GM23338 (cell line): ENCODE measurements around the gene SRD5A3.

Experiments used
- CREB1 ChIP-seq: fragments of 250-450 bp; sonication (Bioruptor Pico); IDR thresholded peaks from 2 replicates; pipeline ENCODE4 v1.5.0; 2020; ENCODE audit warnings: low read depth, mild to moderate bottlenecking, moderate library complexity
- CTCF ChIP-seq, 2 experiments: fragments of 200-600 bp in 1 of 2; sonication (generic) in 1 of 2; conservative IDR thresholded peaks; 2 replicates each; pipeline versions ENCODE4 v1.5.1 to v1.6.1; 2016 to 2017; ENCODE audit warnings: antibody characterized with exemption in 2 of 2, low read depth in 2 of 2, mild to moderate bottlenecking in 2 of 2, moderate library complexity in 1 of 2
- EZH2 ChIP-seq: fragments of 200-600 bp; sonication (generic); IDR thresholded peaks from one replicate; pipeline ENCODE4 v1.8.0; 2017; ENCODE audit warnings: antibody characterized with exemption, mild to moderate bottlenecking, low read depth; ENCODE audit not compliant: unreplicated experiment
- EZH2phosphoT487 ChIP-seq: fragments of 200-600 bp; sonication (generic); IDR thresholded peaks from one replicate; pipeline ENCODE4 v1.8.1; 2018; ENCODE audit warnings: antibody characterized with exemption; ENCODE audit not compliant: unreplicated experiment
- POLR2AphosphoS5 ChIP-seq: IDR thresholded peaks from 2 replicates; pipeline ENCODE4 v1.6.1; 2016; ENCODE audit warnings: antibody characterized with exemption, low read depth
- REST ChIP-seq: IDR thresholded peaks from one replicate; pipeline ENCODE4 v1.6.1; 2018; ENCODE audit warnings: antibody characterized with exemption; ENCODE audit not compliant: unreplicated experiment
- STAT1 ChIP-seq: IDR thresholded peaks from one replicate; pipeline ENCODE4 v1.6.1; 2016; ENCODE audit warnings: antibody characterized with exemption; ENCODE audit not compliant: unreplicated experiment
- ZNF331 ChIP-seq: fragments of 250-450 bp; sonication (Bioruptor Pico); IDR thresholded peaks from 2 replicates; pipeline ENCODE4 v1.5.0; 2020; ENCODE audit warnings: low read depth, mild to moderate bottlenecking, moderate library complexity

GRCh38 chr4:55398461-55398860 lies 52.4 kb downstream of the SRD5A3 start:
- TF ChIP-seq CTCF (conservative IDR thresholded peaks at IDR 0.05; ENCODE audit: low read depth in 2 of 2) (no peak), REST (no peak), EZH2 (no peak), EZH2phosphoT487 (no peak), POLR2AphosphoS5 (no peak), CREB1 (CRISPR knock-in tag) (no peak), STAT1 (no peak), ZNF331 (CRISPR knock-in tag) (no peak)
